ENCODE data around the gene PHC3. TPM values are rescaled to one million over a fixed set of nuclear protein-coding genes. Genes with fewer than 3 reads are reported as not detected.

PHC3 gene
- polyA plus RNA-seq, 2 of the 4 experiments (the other 2 are of a cell fraction): 10.8 to 49.1 TPM

DNA sequence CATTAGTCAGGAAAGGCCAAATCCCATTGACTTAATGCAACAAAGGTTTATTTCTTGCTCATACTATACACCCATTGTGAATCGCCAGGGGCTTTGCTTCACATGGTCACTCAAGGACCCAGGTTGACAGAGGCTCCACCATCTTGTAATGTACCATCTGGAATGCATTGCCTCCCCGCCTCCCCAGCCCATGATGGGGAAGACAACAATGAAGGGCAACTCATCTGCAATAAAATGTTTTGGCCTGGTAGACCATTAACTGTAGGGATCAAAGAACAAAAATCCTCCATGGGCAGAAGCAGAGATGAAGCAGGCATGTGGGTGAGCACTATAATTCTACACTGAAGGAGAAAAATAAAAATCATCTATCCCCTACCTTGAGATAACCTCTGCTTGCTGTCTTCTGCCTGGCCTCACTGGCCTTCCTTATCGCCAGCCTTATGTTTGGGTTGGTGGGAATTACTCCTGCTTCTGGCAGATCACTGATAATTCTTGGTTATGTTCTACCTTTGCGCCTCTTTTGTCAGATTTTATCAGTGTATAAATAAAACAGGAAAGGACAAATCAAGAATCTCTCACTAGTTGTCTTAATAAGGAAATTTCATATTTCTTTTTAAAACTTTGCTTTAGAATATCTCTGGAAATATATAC, 106.0 kb downstream of the PHC3 start:
- TF ChIP-seq, protein P1, sequence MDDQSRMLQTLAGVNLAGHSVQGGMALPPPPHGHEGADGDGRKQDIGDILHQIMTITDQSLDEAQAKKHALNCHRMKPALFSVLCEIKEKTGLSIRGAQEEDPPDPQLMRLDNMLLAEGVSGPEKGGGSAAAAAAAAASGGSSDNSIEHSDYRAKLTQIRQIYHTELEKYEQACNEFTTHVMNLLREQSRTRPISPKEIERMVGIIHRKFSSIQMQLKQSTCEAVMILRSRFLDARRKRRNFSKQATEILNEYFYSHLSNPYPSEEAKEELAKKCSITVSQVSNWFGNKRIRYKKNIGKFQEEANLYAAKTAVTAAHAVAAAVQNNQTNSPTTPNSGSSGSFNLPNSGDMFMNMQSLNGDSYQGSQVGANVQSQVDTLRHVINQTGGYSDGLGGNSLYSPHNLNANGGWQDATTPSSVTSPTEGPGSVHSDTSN (IDR thresholded peaks at IDR 0.05): no peak
- TF ChIP-seq, protein P2, sequence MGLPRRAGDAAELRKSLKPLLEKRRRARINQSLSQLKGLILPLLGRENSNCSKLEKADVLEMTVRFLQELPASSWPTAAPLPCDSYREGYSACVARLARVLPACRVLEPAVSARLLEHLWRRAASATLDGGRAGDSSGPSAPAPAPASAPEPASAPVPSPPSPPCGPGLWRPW (IDR thresholded peaks at IDR 0.05): no peak
- TF ChIP-seq RNF2 (IDR thresholded peaks at IDR 0.05; ENCODE audit: borderline replicate concordance, low read depth) (no peak), HDAC2 (IDR thresholded peaks at IDR 0.05) (no peak), CEBPB (IDR thresholded peaks at IDR 0.05) (no peak), JUNB (IDR thresholded peaks at IDR 0.05) (no peak), SMC3 (IDR thresholded peaks at IDR 0.05) (no peak), ZSCAN20 (CRISPR knock-in tag; IDR thresholded peaks at IDR 0.05) (no peak), NFE2L2 (conservative IDR thresholded peaks at IDR 0.05; ENCODE audit: low read length) (no peak), MAFK (IDR thresholded peaks at IDR 0.05; ENCODE audit: partially characterized antibody) (no peak), HOXB5 (CRISPR knock-in tag; IDR thresholded peaks at IDR 0.05) (no peak)
- no peak overlapping the region for H3K27ac ChIP-seq
- peaks cover 8% of the 10 kb centered on the region; the same call in 1 of the 3 replicates for H3K4me1 ChIP-seq
- POLR2A ChIA-PET: no interaction called here
- ATAC-seq (no peak), FAIRE-seq (no peak), DNase-seq (ENCODE audit: low read depth in 1 of 2, low spot score in 1 of 2) (no peak)
- H3K9me3 ChIP-seq: 0 out of 3 replicates have a peak, but pooled peaks cover 3% of the 10 kb centered on the region
- H3K4me2 ChIP-seq: no peak overlapping the region
- no peak overlapping the region for H3K4me3 ChIP-seq
- CTCF ChIA-PET: no interaction called here
- WGBS (ENCODE audit: missing lambda C conversion rate): 94% methylated on average over 4 of the region's 4 CpGs

DNA sequence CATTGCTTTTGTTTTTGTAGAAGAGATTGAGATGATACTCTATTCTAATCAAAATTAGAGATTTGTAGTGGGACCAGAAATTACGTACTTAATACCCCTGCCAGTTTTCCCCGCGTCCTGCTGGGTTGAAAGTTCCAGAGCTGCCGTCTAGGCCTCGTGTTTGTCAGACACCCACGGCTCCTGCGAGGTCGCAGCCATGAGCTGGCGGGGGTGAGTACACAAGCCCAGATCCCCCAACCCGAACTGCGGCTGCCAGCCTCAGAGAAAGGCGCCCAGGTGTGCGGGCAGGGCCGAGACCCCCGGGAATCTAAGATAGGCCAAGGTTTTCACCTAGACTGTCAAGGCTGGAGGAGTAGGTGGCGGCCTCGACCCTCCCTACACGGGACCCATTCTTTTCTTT, 117.4 kb downstream of the PHC3 start:
- no peak overlapping the region for H3K4me3 ChIP-seq
- ATAC-seq (no peak; a peak in 1 of 6 replicates), DNase-seq (ENCODE audit: low read depth in 1 of 2, low spot score in 1 of 2) (no peak), FAIRE-seq (no peak)
- POLR2A ChIA-PET: no interaction called here
- H3K9me3 ChIP-seq: no peaks in the 10 kb centered on the region
- CTCF ChIA-PET: no interaction called here
- no peaks in the 10 kb centered on the region for H3K4me1 ChIP-seq
- 79% methylated on average over 18 of the region's 18 CpGs for WGBS (ENCODE audit: missing lambda C conversion rate)
- no peak overlapping the region for H3K4me2 ChIP-seq
- no peak overlapping the region for H3K27ac ChIP-seq
- TF ChIP-seq HEYL (CRISPR knock-in tag; IDR thresholded peaks at IDR 0.05) (no peak), NFE2L2 (conservative IDR thresholded peaks at IDR 0.05; ENCODE audit: low read length) (no peak), ZNF302 (CRISPR knock-in tag; IDR thresholded peaks at IDR 0.05) (no peak), RARB (CRISPR knock-in tag; IDR thresholded peaks at IDR 0.05) (no peak), POLR2A (IDR thresholded peaks at IDR 0.05; ENCODE audit: low read length) (no peak), EP300 (IDR thresholded peaks at IDR 0.05) (no peak), FOSB (CRISPR knock-in tag; IDR thresholded peaks at IDR 0.05) (no peak)
- TF ChIP-seq, protein P3, sequence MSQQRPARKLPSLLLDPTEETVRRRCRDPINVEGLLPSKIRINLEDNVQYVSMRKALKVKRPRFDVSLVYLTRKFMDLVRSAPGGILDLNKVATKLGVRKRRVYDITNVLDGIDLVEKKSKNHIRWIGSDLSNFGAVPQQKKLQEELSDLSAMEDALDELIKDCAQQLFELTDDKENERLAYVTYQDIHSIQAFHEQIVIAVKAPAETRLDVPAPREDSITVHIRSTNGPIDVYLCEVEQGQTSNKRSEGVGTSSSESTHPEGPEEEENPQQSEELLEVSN (IDR thresholded peaks at IDR 0.05; ENCODE audit: borderline replicate concordance, low read depth): no peak
- TF ChIP-seq, protein P4, sequence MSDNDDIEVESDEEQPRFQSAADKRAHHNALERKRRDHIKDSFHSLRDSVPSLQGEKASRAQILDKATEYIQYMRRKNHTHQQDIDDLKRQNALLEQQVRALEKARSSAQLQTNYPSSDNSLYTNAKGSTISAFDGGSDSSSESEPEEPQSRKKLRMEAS (IDR thresholded peaks at IDR 0.05): no peak
- TF ChIP-seq, protein P5, sequence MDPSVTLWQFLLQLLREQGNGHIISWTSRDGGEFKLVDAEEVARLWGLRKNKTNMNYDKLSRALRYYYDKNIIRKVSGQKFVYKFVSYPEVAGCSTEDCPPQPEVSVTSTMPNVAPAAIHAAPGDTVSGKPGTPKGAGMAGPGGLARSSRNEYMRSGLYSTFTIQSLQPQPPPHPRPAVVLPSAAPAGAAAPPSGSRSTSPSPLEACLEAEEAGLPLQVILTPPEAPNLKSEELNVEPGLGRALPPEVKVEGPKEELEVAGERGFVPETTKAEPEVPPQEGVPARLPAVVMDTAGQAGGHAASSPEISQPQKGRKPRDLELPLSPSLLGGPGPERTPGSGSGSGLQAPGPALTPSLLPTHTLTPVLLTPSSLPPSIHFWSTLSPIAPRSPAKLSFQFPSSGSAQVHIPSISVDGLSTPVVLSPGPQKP (IDR thresholded peaks at IDR 0.05; ENCODE audit: low read depth, low read length): no peak

DNA sequence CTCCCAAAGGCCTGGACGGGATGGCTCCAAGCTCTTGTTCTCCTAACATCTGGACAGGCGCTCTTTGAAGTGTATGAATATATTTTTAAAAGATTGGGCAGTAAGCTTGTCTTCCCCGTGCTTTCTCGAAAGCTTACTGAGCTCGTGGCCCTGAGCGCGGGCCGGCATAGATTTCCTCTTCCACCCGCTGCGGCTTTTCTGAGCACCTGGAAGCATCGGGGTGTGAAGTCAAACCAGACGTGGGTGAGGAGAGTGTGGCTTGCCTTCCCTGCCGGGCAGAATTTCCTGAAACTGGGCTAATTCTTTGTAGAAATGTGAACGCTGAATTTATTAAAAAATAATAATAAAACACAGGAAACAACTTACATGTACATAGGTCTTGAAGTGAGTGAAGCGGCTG, 117.8 kb downstream of the PHC3 start:
- no peak overlapping the region for H3K4me2 ChIP-seq
- 83% methylated on average over 15 of the region's 15 CpGs for WGBS (ENCODE audit: missing lambda C conversion rate)
- no peak overlapping the region for H3K27ac ChIP-seq
- POLR2A ChIA-PET: no interaction called here
- H3K4me1 ChIP-seq: no peaks in the 10 kb centered on the region
- FAIRE-seq (no peak), DNase-seq (ENCODE audit: low read depth in 1 of 2, low spot score in 1 of 2) (no peak), ATAC-seq (no peak)
- no peak overlapping the region for H3K4me3 ChIP-seq
- CTCF ChIA-PET: interaction anchor here (1.3 kb wide), 1 partner anchor 26 kb away, joined by 4 read pairs; the partner anchor contains the start of gene GPR160
- no peaks in the 10 kb centered on the region for H3K9me3 ChIP-seq
- TF ChIP-seq, protein P6, sequence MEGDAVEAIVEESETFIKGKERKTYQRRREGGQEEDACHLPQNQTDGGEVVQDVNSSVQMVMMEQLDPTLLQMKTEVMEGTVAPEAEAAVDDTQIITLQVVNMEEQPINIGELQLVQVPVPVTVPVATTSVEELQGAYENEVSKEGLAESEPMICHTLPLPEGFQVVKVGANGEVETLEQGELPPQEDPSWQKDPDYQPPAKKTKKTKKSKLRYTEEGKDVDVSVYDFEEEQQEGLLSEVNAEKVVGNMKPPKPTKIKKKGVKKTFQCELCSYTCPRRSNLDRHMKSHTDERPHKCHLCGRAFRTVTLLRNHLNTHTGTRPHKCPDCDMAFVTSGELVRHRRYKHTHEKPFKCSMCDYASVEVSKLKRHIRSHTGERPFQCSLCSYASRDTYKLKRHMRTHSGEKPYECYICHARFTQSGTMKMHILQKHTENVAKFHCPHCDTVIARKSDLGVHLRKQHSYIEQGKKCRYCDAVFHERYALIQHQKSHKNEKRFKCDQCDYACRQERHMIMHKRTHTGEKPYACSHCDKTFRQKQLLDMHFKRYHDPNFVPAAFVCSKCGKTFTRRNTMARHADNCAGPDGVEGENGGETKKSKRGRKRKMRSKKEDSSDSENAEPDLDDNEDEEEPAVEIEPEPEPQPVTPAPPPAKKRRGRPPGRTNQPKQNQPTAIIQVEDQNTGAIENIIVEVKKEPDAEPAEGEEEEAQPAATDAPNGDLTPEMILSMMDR (IDR thresholded peaks at IDR 0.05): no peak
- TF ChIP-seq HOXB13 (CRISPR knock-in tag; IDR thresholded peaks at IDR 0.05; ENCODE audit: low read depth) (no peak), ZSCAN20 (CRISPR knock-in tag; IDR thresholded peaks at IDR 0.05) (no peak), ESRRA (IDR thresholded peaks at IDR 0.05; ENCODE audit: borderline replicate concordance, low read length) (no peak), POLR2AphosphoS2 (conservative IDR thresholded peaks at IDR 0.05; ENCODE audit: low read length) (no peak), TP53 (CRISPR knock-in tag; IDR thresholded peaks at IDR 0.05) (no peak), EHMT2 (IDR thresholded peaks at IDR 0.05; ENCODE audit: low read depth) (no peak), RFX5 (IDR thresholded peaks at IDR 0.05) (no peak)

All from A549 (cell line).